Measurements from ENCODE around the gene ZNRF3.
A peak's percentile ranks its signal among the peaks of the same experiment; 100 is the strongest.

Gene ZNRF3

DNA sequence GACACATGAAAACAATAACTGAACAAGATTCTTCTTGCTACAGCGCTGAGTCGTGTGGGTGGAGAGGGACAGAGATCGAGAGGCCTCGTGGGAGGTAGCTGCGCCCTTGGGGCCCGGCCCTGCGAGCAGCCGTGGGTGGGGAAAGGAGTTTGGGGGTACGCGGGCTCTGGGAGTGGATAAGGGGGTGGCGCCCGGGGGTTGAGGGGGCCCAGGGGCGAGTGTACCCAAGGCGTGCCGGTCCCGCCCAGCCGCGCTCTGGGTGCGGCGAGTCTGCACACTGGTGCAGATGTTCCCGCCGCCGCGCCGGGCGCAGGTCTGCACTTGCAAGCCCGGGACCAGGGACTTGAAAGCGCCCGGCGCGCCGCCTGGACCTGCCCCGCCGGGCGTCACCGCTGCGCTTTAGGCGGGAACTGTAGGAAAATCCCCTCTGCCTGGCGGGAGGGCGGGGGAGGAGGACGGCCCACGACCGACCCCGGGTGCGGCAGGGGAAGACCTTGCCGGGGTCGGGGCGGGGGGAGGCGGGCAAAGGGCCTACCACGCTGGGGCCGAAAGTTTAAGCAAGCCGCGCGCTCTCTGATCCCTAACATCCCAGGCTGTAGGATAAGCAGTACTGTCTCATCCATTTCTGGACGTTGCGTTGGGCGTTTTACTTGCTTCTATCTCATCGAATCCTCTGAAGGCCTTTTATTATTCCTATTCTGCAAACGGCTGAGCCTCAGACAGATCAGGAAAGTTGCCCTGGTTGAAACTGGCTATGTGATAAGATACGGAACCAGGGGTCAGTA, 188.1 kb downstream of the ZNRF3 start:
- TF ChIP-seq EGR1 (IDR thresholded peaks at IDR 0.05) (no peak), FOXM1 (IDR thresholded peaks at IDR 0.05; ENCODE audit: borderline replicate concordance, low read depth) (no peak), TAF1 (IDR thresholded peaks at IDR 0.05; ENCODE audit: low read depth) (no peak), CREB1 (IDR thresholded peaks at IDR 0.05; ENCODE audit: low read depth) (no peak), ZBTB7A (IDR thresholded peaks at IDR 0.05; ENCODE audit: low read depth) (no peak), NFIC (IDR thresholded peaks at IDR 0.05) (no peak), RAD21 (IDR thresholded peaks at IDR 0.05; ENCODE audit: low read depth) (no peak), CEBPB (IDR thresholded peaks at IDR 0.05) (no peak), TEAD4 (IDR thresholded peaks at IDR 0.05) (no peak), TCF12 (IDR thresholded peaks at IDR 0.05; ENCODE audit: low read depth) (no peak), YY1 (IDR thresholded peaks at IDR 0.05; ENCODE audit: low read depth) (no peak), EP300 (IDR thresholded peaks at IDR 0.05; ENCODE audit: borderline replicate concordance) (no peak)
- TF ChIP-seq, protein P1, sequence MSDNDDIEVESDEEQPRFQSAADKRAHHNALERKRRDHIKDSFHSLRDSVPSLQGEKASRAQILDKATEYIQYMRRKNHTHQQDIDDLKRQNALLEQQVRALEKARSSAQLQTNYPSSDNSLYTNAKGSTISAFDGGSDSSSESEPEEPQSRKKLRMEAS (IDR thresholded peaks at IDR 0.05): no peak
- TF ChIP-seq, protein P2, sequence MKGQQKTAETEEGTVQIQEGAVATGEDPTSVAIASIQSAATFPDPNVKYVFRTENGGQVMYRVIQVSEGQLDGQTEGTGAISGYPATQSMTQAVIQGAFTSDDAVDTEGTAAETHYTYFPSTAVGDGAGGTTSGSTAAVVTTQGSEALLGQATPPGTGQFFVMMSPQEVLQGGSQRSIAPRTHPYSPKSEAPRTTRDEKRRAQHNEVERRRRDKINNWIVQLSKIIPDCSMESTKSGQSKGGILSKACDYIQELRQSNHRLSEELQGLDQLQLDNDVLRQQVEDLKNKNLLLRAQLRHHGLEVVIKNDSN (IDR thresholded peaks at IDR 0.05): no peak
- TF ChIP-seq, protein P3, sequence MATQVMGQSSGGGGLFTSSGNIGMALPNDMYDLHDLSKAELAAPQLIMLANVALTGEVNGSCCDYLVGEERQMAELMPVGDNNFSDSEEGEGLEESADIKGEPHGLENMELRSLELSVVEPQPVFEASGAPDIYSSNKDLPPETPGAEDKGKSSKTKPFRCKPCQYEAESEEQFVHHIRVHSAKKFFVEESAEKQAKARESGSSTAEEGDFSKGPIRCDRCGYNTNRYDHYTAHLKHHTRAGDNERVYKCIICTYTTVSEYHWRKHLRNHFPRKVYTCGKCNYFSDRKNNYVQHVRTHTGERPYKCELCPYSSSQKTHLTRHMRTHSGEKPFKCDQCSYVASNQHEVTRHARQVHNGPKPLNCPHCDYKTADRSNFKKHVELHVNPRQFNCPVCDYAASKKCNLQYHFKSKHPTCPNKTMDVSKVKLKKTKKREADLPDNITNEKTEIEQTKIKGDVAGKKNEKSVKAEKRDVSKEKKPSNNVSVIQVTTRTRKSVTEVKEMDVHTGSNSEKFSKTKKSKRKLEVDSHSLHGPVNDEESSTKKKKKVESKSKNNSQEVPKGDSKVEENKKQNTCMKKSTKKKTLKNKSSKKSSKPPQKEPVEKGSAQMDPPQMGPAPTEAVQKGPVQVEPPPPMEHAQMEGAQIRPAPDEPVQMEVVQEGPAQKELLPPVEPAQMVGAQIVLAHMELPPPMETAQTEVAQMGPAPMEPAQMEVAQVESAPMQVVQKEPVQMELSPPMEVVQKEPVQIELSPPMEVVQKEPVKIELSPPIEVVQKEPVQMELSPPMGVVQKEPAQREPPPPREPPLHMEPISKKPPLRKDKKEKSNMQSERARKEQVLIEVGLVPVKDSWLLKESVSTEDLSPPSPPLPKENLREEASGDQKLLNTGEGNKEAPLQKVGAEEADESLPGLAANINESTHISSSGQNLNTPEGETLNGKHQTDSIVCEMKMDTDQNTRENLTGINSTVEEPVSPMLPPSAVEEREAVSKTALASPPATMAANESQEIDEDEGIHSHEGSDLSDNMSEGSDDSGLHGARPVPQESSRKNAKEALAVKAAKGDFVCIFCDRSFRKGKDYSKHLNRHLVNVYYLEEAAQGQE (IDR thresholded peaks at IDR 0.05; ENCODE audit: low read depth): no peak

DNA sequence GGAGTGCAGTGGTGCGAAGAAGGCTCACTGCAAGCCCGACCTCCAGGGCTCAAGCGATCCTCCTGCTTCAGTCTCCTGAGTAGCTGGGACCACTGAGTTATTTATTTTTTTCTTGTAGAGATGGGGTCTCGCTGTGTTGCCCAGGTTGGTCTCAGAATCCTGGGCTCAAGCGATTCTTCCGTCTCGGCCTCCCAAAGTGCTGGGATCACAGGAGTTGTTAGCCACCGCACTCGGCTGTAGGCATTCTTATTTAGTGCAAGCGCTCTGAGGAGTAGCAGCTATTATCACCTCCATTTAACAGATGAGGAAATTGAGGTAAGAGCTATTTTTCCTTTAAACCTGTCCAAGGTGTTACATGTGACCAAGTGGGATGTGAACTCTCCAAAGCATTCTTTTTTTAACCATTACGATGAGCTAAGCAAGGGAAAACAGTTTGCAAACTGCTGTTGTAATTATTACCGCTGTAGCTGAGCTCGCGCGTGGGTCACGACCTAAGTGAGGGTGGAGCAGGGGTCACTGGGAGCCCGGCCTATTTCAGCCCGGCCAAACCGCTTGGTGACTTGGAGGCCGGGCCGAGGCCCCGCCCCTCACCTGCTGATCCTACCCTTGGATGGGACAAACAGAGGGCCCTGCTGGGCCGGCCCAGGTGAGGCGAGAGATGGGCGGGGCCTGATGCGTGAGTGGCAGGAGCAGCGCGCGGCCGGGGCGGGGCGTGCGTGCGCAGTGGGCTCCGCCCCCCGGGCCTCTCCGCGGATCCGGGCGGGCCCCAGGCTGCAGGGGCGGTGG, 189.0 kb downstream of the ZNRF3 start:
- TF ChIP-seq, protein P3 (IDR thresholded peaks at IDR 0.05; ENCODE audit: low read depth): no peak
- TF ChIP-seq EGR1 (IDR thresholded peaks at IDR 0.05) (no peak), RAD21 (IDR thresholded peaks at IDR 0.05; ENCODE audit: low read depth) (no peak), TEAD4 (IDR thresholded peaks at IDR 0.05) (no peak), CREB1 (IDR thresholded peaks at IDR 0.05; ENCODE audit: low read depth) (no peak), FOXM1 (IDR thresholded peaks at IDR 0.05; ENCODE audit: borderline replicate concordance, low read depth) (no peak), ZBTB7A (IDR thresholded peaks at IDR 0.05; ENCODE audit: low read depth) (no peak)
- TF ChIP-seq, protein P1 (IDR thresholded peaks at IDR 0.05): no peak; the same call in 1 of the 2 replicates
- TF ChIP-seq, protein P2 (IDR thresholded peaks at IDR 0.05): no peak

DNA sequence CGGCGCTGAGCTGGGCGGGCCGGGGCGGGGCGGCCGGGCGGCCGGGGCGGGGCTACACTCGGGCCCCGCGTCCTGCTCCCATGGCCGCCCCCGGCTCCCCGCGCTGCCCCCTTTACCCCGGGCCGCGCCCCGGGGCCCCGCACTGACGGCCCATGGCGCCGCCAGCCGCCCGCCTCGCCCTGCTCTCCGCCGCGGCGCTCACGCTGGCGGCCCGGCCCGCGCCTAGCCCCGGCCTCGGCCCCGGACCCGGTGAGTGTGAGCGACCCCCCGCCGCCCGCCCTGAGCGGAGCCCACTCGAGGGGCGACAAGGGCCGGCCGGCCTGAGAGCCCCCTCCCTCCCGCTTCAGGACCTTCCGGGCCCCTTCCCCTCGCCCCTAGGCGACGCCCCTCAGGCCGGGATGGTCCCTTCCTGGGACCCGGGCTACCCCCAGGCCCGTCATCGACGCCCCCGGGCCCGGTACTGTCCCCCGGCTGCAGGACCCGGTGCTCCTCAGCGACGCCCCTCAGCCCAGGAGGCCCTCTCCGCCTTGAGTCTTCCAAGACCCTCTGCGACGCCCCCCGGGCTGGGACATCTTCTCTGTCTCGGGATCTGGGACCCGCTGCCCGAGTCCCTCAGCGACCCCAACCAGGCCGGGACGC, 189.7 kb downstream of the ZNRF3 start, which contains the start of gene KREMEN1:
KREMEN1 (plus strand) TSS at position 57 of the 639 bp plus-strand sequence; CDS start at position 153, 96 bp downstream.
- no peak for TF ChIP-seq CEBPB (IDR thresholded peaks at IDR 0.05)
- TF ChIP-seq TCF12 (IDR thresholded peaks at IDR 0.05; ENCODE audit: low read depth): no peak
- TF ChIP-seq, protein P3 (IDR thresholded peaks at IDR 0.05; ENCODE audit: low read depth): no peak
- peak; percentile 81 for TF ChIP-seq ZBTB7A (IDR thresholded peaks at IDR 0.05; ENCODE audit: low read depth)
- no peak for TF ChIP-seq TAF1 (IDR thresholded peaks at IDR 0.05; ENCODE audit: low read depth)
- 0 out of 2 replicates have a peak, but pooled peaks have one; percentile 25 for TF ChIP-seq YY1 (IDR thresholded peaks at IDR 0.05; ENCODE audit: low read depth)
- no peak for TF ChIP-seq EP300 (IDR thresholded peaks at IDR 0.05; ENCODE audit: borderline replicate concordance)

Measured in Ishikawa (cell line).